B cell (primary cell): ENCODE results near the gene AGAP9. TPM values are rescaled to one million over a fixed set of nuclear protein-coding genes. Genes with fewer than 3 reads are reported as not detected.
"Not testable (repeated sequence)": the region's sequence is repeated elsewhere in the genome, so short reads cannot be mapped to it uniquely, and the experiment has no call there.

ENCODE experiments used
- ATAC-seq: fragments of 200-7000 bp; cut with Tn5 transposase; one replicate; pipeline ENCODE4 v1.10.0; 2021; ENCODE audit warnings: low read depth, mild to moderate bottlenecking, moderate number of reproducible peaks, moderate library complexity
- CTCF ChIA-PET: fragments of 350-600 bp; sonication (Branson Sonifier 250); formaldehyde crosslinking; loops from one replicate; lab custom pipeline; 2021; ENCODE audit warnings: antibody characterized with exemption, inconsistent platforms; lab: Charles Lee
- POLR2A ChIA-PET: fragments of 350-600 bp; sonication (Branson Sonifier 250); formaldehyde crosslinking; loops from one replicate; lab custom pipeline; 2021; ENCODE audit warnings: antibody characterized with exemption; lab: Charles Lee
- DNase-seq: peaks from one replicate; pipeline ENCODE4 v3.0.0; 2013
- H2AFZ ChIP-seq: 2 replicates; pipeline ENCODE4 v1.6.1; 2012; ENCODE audit warnings: mild to moderate bottlenecking, low read depth, low read length; ENCODE audit not compliant: insufficient read depth, poor library complexity, severe bottlenecking
- H3K27ac ChIP-seq, 2 donors: 1 replicate in 1 of 2; 2 replicates in 1 of 2; pipeline ENCODE4 v1.5.1; 2012 to 2013; ENCODE audit warnings: low read length in 2 of 2, mild to moderate bottlenecking in 2 of 2, moderate library complexity in 1 of 2
- H3K27me3 ChIP-seq, 4 experiments: fragments of 200-600 bp in 1 of 4; sonication (generic) in 1 of 4; replicated peaks in 1 of 4; 1 replicate in 2 of 4; 2 replicates in 2 of 4; pipeline versions ENCODE4 v1.6.1 to v1.7.0; 2013 to 2016; ENCODE audit warnings: low read length in 3 of 4, mild to moderate bottlenecking in 2 of 4, mixed read lengths in 1 of 4, moderate library complexity in 1 of 4; ENCODE audit not compliant: insufficient read depth in 4 of 4, control insufficient read depth in 3 of 4; ENCODE audit errors: control extremely low read depth in 1 of 4
- H3K36me3 ChIP-seq, 2 experiments: replicated peaks in 1 of 2; 1 replicate in 1 of 2; 2 replicates in 1 of 2; pipeline versions ENCODE4 v1.6.1 to v1.7.1; 2013; ENCODE audit warnings: low read length in 1 of 2; ENCODE audit not compliant: insufficient read depth in 2 of 2, control insufficient read depth in 1 of 2; ENCODE audit errors: control extremely low read depth in 1 of 2, extremely low read depth in 1 of 2
- H3K4me1 ChIP-seq, 2 donors: fragments of 200-600 bp in 1 of 2; sonication (generic) in 1 of 2; 1 replicate in 1 of 2; 2 replicates in 1 of 2; pipeline versions ENCODE4 v1.5.1 to v1.6.1; 2013 to 2017; ENCODE audit warnings: low read length in 2 of 2; ENCODE audit not compliant: control insufficient read depth in 2 of 2, insufficient read depth in 2 of 2
- H3K4me2 ChIP-seq: replicated peaks from 2 replicates; pipeline ENCODE3; 2012; ENCODE audit warnings: mild to moderate bottlenecking, low read depth, low read length; ENCODE audit not compliant: poor library complexity, severe bottlenecking
- H3K4me3 ChIP-seq, 5 experiments: fragments of 200-600 bp in 1 of 5; sonication (generic) in 1 of 5; 1 replicate in 3 of 5; 2 replicates in 2 of 5; pipeline versions ENCODE4 v1.5.1 to v1.7.0; 2011 to 2016; ENCODE audit warnings: low read length in 4 of 5, mild to moderate bottlenecking in 4 of 5, low read depth in 2 of 5, control low read depth in 1 of 5, moderate library complexity in 1 of 5; ENCODE audit not compliant: insufficient read depth in 1 of 5; ENCODE audit errors: control extremely low read depth in 1 of 5, extremely low read depth in 1 of 5
- H3K79me2 ChIP-seq: fragments of 200-600 bp; sonication (generic); one replicate; pipeline ENCODE4 v1.6.0; 2016; ENCODE audit warnings: low read length; ENCODE audit not compliant: control insufficient read depth, insufficient read depth
- H3K9ac ChIP-seq: fragments of 200-600 bp; sonication (generic); 2 replicates; pipeline ENCODE4 v1.6.1; 2017; ENCODE audit warnings: mild to moderate bottlenecking, low read length, moderate library complexity
- H3K9me3 ChIP-seq, 3 donors: one replicate each; pipeline versions ENCODE4 v1.6.1 to v1.7.1; 2013; ENCODE audit warnings: low read length in 2 of 3; ENCODE audit not compliant: control insufficient read depth in 2 of 3, insufficient read depth in 1 of 3; ENCODE audit errors: control extremely low read depth in 1 of 3
- H4K20me1 ChIP-seq: 2 replicates; pipeline ENCODE4 v1.6.0; 2012; ENCODE audit warnings: mild to moderate bottlenecking, low read length; ENCODE audit not compliant: insufficient read depth, control insufficient read depth, poor library complexity, severe bottlenecking
- H3K27ac Mint-ChIP-seq: one replicate; pipeline ENCODE4 v1.8.0; 2021; ENCODE audit warnings: mixed read lengths
- H3K27me3 Mint-ChIP-seq: one replicate; pipeline ENCODE4 v1.8.0; 2021; ENCODE audit warnings: mixed read lengths
- H3K4me1 Mint-ChIP-seq: one replicate; pipeline ENCODE4 v1.8.0; 2021; ENCODE audit warnings: mixed read lengths
- H3K4me3 Mint-ChIP-seq: one replicate; pipeline ENCODE4 v1.8.0; 2021; ENCODE audit warnings: mixed read lengths
- H3K9me3 Mint-ChIP-seq: one replicate; pipeline ENCODE4 v1.8.0; 2022; ENCODE audit warnings: mixed read lengths; ENCODE audit not compliant: insufficient read depth
- EZH2 ChIP-seq: IDR thresholded peaks from 2 replicates; pipeline ENCODE4 v1.6.1; 2012; ENCODE audit warnings: borderline replicate concordance, low read depth, mild to moderate bottlenecking, moderate library complexity, low read length; ENCODE audit not compliant: insufficient read depth, poor library complexity, severe bottlenecking
- WGBS: methylation state at CpG from one replicate; pipeline ENCODE4 v1.1.5; 2013; ENCODE audit warnings: missing lambda C conversion rate; ENCODE audit not compliant: insufficient coverage; 5-methylcytosine and 5-hydroxymethylcytosine counted together
- intact Hi-C: fragments of 100-400 bp; cut with micrococcal nuclease; formaldehyde crosslinking; loops from one replicate; pipeline ENCODE4 v1.10.0; 2022
- polyA plus RNA-seq: library from polyadenylated mRNA; depleted of rRNA; stranded (reverse); fragments of >200 nt; gene quantifications from 2 replicates; pipeline ENCODE4 v1.2.3, GENCODE V29; 2012
- total RNA-seq, 2 donors: library from RNA; stranded (reverse); fragments of 120-200 nt in 1 of 2; gene quantifications; 1 replicate in 1 of 2; 2 replicates in 1 of 2; pipeline versions ENCODE4 v1.2.3 to v1.2.4, GENCODE V29; 2013 to 2022
- TF ChIP-seq, protein P1 (sequence below): fragments of 200-600 bp; IDR thresholded peaks from one replicate; pipeline ENCODE4 v1.8.0; 2022; ENCODE audit warnings: antibody characterized with exemption, mild to moderate bottlenecking

Gene AGAP9
- total and polyA plus RNA-seq, 2 donors (not counting 1 experiment from before 2014, with no cell fraction given), result 6.7 to 16.8 TPM

DNA sequence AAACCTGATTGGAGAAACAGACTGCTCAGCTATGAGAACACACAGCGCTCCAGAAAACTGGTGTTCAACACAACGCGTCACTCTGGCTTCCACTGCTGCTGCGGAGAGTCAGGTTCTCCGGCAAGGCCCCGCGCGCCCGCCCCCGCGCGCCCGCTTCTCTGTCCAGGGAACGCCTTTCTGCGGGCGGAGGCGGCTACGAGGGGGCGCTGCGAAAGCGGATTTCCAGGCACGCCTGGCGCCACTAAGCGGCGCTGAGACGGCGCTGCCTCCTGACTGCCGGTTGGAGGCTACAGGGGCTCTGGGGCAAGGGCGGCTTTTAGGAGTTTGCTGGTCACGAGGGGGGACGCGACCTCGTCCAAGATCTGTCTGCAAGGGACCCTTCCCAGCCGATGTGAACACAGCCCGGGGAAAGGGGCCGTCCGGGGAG, 62.2 kb downstream of the AGAP9 start:
- POLR2A ChIA-PET, H3K27ac ChIP-seq, H3K4me3 ChIP-seq, H3K27ac Mint-ChIP-seq, H3K9me3 ChIP-seq, H3K27me3 ChIP-seq, H3K4me2 ChIP-seq, H3K36me3 ChIP-seq, H3K4me3 Mint-ChIP-seq, H3K9me3 Mint-ChIP-seq, H2AFZ ChIP-seq, H4K20me1 ChIP-seq, H3K4me1 Mint-ChIP-seq, intact Hi-C loops, DNase-seq, H3K9ac ChIP-seq, CTCF ChIA-PET, ATAC-seq, H3K79me2 ChIP-seq, H3K4me1 ChIP-seq, H3K27me3 Mint-ChIP-seq: not testable (repeated sequence)
- 5% methylated on average over 3 of the region's 37 CpGs for WGBS

DNA sequence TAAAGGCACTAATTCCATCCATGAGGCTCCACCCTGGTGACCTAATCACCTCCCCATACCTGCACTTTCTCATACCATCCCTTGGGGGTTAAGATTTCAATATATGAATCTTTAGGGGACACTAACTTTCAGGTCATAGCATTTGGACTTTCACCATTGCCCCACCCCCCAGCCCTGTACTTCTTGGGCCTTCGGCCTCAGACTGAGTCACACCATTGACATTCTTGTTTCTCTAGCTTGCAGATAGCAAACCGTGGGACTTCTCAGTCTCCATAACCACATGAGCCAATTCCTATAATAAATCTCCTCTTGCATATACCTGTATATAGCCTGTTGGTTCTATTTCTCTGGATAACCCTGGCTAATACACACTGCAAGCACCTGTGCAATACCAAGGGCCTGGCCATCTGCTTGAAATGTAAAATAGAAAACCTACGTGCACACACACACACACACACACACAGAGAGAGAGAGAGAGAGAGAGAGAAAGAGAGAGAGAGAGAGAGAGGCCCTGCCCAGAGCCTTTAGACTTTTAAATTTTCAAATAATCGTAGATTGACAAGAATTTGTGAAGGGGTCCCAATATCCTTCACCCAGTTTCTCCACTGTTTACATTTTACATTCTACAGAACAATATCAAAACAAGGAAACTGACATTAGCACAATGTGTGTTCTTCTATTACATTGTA, 64.8 kb downstream of the AGAP9 start:
- Mint-ChIP-seq H3K27me3 (peaks cover 14% of the 10 kb centered on the region), H3K4me1 (no peaks in the 10 kb centered on the region), H3K4me3 (no peak overlapping the region), H3K27ac (no peak overlapping the region), H3K9me3 (no peaks in the 10 kb centered on the region)
- no peaks in the 10 kb centered on the region for H4K20me1 ChIP-seq
- WGBS, result 83% methylated on average over 1 of the region's 4 CpGs
- H3K79me2 ChIP-seq, result no peaks in the 10 kb centered on the region
- no peak overlapping the region for H3K4me3 ChIP-seq
- H3K27me3 ChIP-seq, result peaks cover 0 to 3% (median 0%) of the 10 kb centered on the region in 4 experiments
- intact Hi-C loops, result no loop called here
- POLR2A ChIA-PET, result no interaction called here
- no peak overlapping the region for H3K4me2 ChIP-seq
- no peak overlapping the region for H2AFZ ChIP-seq
- DNase-seq (no peak), ATAC-seq (no peak)
- H3K27ac ChIP-seq, result no peak overlapping the region
- H3K36me3 ChIP-seq, result no peaks in the 10 kb centered on the region
- CTCF ChIA-PET, result no interaction called here
- no peaks in the 10 kb centered on the region for H3K9me3 ChIP-seq
- H3K4me1 ChIP-seq, result no peaks in the 10 kb centered on the region
- TF ChIP-seq, protein P1, sequence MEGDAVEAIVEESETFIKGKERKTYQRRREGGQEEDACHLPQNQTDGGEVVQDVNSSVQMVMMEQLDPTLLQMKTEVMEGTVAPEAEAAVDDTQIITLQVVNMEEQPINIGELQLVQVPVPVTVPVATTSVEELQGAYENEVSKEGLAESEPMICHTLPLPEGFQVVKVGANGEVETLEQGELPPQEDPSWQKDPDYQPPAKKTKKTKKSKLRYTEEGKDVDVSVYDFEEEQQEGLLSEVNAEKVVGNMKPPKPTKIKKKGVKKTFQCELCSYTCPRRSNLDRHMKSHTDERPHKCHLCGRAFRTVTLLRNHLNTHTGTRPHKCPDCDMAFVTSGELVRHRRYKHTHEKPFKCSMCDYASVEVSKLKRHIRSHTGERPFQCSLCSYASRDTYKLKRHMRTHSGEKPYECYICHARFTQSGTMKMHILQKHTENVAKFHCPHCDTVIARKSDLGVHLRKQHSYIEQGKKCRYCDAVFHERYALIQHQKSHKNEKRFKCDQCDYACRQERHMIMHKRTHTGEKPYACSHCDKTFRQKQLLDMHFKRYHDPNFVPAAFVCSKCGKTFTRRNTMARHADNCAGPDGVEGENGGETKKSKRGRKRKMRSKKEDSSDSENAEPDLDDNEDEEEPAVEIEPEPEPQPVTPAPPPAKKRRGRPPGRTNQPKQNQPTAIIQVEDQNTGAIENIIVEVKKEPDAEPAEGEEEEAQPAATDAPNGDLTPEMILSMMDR, result no peak
- TF ChIP-seq EZH2, result no peak
- H3K9ac ChIP-seq, result no peak overlapping the region
